Chondrocyte (in vitro differentiated cells): Measurements from ENCODE around the gene GRK5. TPM values are rescaled to one million over a fixed set of nuclear protein-coding genes. Genes with fewer than 3 reads are reported as not detected.

Experiments
- DNase-seq: peaks from one replicate; pipeline ENCODE4 v3.0.0; 2021; ENCODE audit warnings: mixed read lengths, low spot score
- H3K27ac Mint-ChIP-seq: one replicate; pipeline ENCODE4 v1.8.0; 2021; ENCODE audit warnings: mild to moderate bottlenecking, moderate library complexity, mixed read lengths; ENCODE audit not compliant: unreplicated experiment
- H3K27me3 Mint-ChIP-seq: 2 replicates; pipeline ENCODE4 v1.8.0; 2021; ENCODE audit warnings: low read depth, mixed read lengths
- H3K36me3 Mint-ChIP-seq: 2 replicates; pipeline ENCODE4 v1.8.0; 2021; ENCODE audit warnings: low read depth, mixed read lengths
- H3K4me1 Mint-ChIP-seq: 2 replicates; pipeline ENCODE4 v1.8.0; 2021; ENCODE audit warnings: low read depth, mild to moderate bottlenecking, mixed read lengths
- H3K4me3 Mint-ChIP-seq: one replicate; pipeline ENCODE4 v1.8.0; 2021; ENCODE audit warnings: mild to moderate bottlenecking, moderate library complexity, mixed read lengths; ENCODE audit not compliant: unreplicated experiment
- H3K9me3 Mint-ChIP-seq: 2 replicates; pipeline ENCODE4 v1.8.0; 2021; ENCODE audit warnings: low read depth, mixed read lengths
- CTCF ChIP-seq: fragments of 200-600 bp; sonication (generic); IDR thresholded peaks from 2 replicates; pipeline ENCODE4 v1.5.0; 2021; ENCODE audit warnings: antibody characterized with exemption, mild to moderate bottlenecking, moderate library complexity
- total RNA-seq: library from RNA; stranded (reverse); gene quantifications from 3 replicates; pipeline ENCODE4 v1.2.1, GENCODE V29; 2021

Gene GRK5
- total RNA-seq, 1 donor from 2014 or later = 16.4 TPM

- DNase-seq = no peak
- Mint-ChIP-seq H3K4me3 (no peak overlapping the region), H3K27me3 (no peaks in the 10 kb centered on the region)
These were observed 232.6 kb downstream of the GRK5 start for GRCh38 chr10:119439922-119440321.

GRCh38 chr10:119441151-119441821, 233.9 kb downstream of the GRK5 start:
- no peak for DNase-seq
- H3K36me3 Mint-ChIP-seq = peaks cover 7% of the 10 kb centered on the region
- no peaks in the 10 kb centered on the region for H3K27me3 Mint-ChIP-seq
- no peak overlapping the region for H3K27ac Mint-ChIP-seq
- TF ChIP-seq CTCF = no peak
- H3K4me1 Mint-ChIP-seq = peaks cover 6% of the 10 kb centered on the region
- no peak overlapping the region for H3K4me3 Mint-ChIP-seq
- no peaks in the 10 kb centered on the region for H3K9me3 Mint-ChIP-seq

More at GRCh38 chr10:119439922-119440321, 232.6 kb downstream of the GRK5 start:
- H3K27ac Mint-ChIP-seq = no peak overlapping the region
- H3K9me3 Mint-ChIP-seq = no peaks in the 10 kb centered on the region
- peaks cover 6% of the 10 kb centered on the region for H3K4me1 Mint-ChIP-seq
- peaks cover 6% of the 10 kb centered on the region for H3K36me3 Mint-ChIP-seq
- TF ChIP-seq CTCF = no peak

- H3K27me3 Mint-ChIP-seq = no peaks in the 10 kb centered on the region
- H3K4me1 Mint-ChIP-seq = peaks cover 6% of the 10 kb centered on the region
- no peak overlapping the region for H3K4me3 Mint-ChIP-seq
- no peak for DNase-seq
- H3K36me3 Mint-ChIP-seq = peaks cover 7% of the 10 kb centered on the region
- no peaks in the 10 kb centered on the region for H3K9me3 Mint-ChIP-seq
- TF ChIP-seq CTCF = no peak
- H3K27ac Mint-ChIP-seq = no peak overlapping the region
These were observed 234.8 kb downstream of the GRK5 start for GRCh38 chr10:119441921-119442757.

- no peak for TF ChIP-seq CTCF
- Mint-ChIP-seq H3K36me3 (peaks cover 7% of the 10 kb centered on the region), H3K27me3 (no peaks in the 10 kb centered on the region), H3K27ac (no peak overlapping the region), H3K9me3 (no peaks in the 10 kb centered on the region), H3K4me1 (peaks cover 6% of the 10 kb centered on the region), H3K4me3 (no peak overlapping the region)
- DNase-seq = no peak
These were observed 235.3 kb downstream of the GRK5 start for GRCh38 chr10:119442758-119443060.

- Mint-ChIP-seq H3K4me1 (peaks cover 6% of the 10 kb centered on the region), H3K4me3 (no peak overlapping the region), H3K36me3 (peaks cover 6% of the 10 kb centered on the region), H3K9me3 (no peaks in the 10 kb centered on the region), H3K27ac (no peak overlapping the region), H3K27me3 (no peaks in the 10 kb centered on the region)
- no peak for TF ChIP-seq CTCF
- no peak for DNase-seq
These were observed 236.1 kb downstream of the GRK5 start for GRCh38 chr10:119443441-119443840.
